ENCODE data around the gene WDR26.
"Not testable (repeated sequence)": the region's sequence is repeated elsewhere in the genome, so short reads cannot be mapped to it uniquely, and the experiment has no call there.

The WDR26 gene

GRCh38 chr1:224343679-224344078 lies 90.9 kb downstream of the WDR26 start:
- H4K20me1 ChIP-seq (ENCODE audit: control insufficient read depth, insufficient read depth, low read depth, low read length), result no peaks in the 10 kb centered on the region
- no peaks in the 10 kb centered on the region for H3K9me2 ChIP-seq (replicated peaks; ENCODE audit: control insufficient read depth, low read length)
- H3K4me2 ChIP-seq (ENCODE audit: low read length), result no peak overlapping the region
- no peaks in the 10 kb centered on the region for H3K4me1 ChIP-seq (ENCODE audit: control insufficient read depth, low read length)
- no peak overlapping the region for H3K4me3 ChIP-seq (ENCODE audit: low read length)
- peaks cover 14% of the 10 kb centered on the region for H3K27me3 ChIP-seq (ENCODE audit: control insufficient read depth, low read length)
- H3K9me3 ChIP-seq (ENCODE audit: control insufficient read depth, insufficient read depth, low read length), result peaks cover 21% of the 10 kb centered on the region; the same call in 1 of the 2 replicates
- H3K36me3 ChIP-seq (ENCODE audit: control insufficient read depth, low read length), result no peaks in the 10 kb centered on the region
- no peaks in the 10 kb centered on the region for H3F3A ChIP-seq (ENCODE audit: control insufficient read depth, insufficient read depth)
- no peak for TF ChIP-seq EZH2phosphoT487 (IDR thresholded peaks at IDR 0.05; ENCODE audit: borderline replicate concordance, low read length)
- no peak for TF ChIP-seq CTCF (IDR thresholded peaks at IDR 0.05; ENCODE audit: low read depth, low read length, poor library complexity, severe bottlenecking)
- no peak overlapping the region for H3K27ac ChIP-seq (ENCODE audit: low read depth, low read length)
- H3K79me2 ChIP-seq (ENCODE audit: control insufficient read depth, low read length), result no peaks in the 10 kb centered on the region

- H3K4me1 ChIP-seq (ENCODE audit: control insufficient read depth, low read length); H3K36me3 ChIP-seq (ENCODE audit: control insufficient read depth, low read length); H3K27ac ChIP-seq (ENCODE audit: low read depth, low read length); H3K9me2 ChIP-seq (replicated peaks; ENCODE audit: control insufficient read depth, low read length); H3K79me2 ChIP-seq (ENCODE audit: control insufficient read depth, low read length); H4K20me1 ChIP-seq (ENCODE audit: control insufficient read depth, insufficient read depth, low read depth, low read length); H3F3A ChIP-seq (ENCODE audit: control insufficient read depth, insufficient read depth): not testable (repeated sequence)
- peaks cover 11% of the 10 kb centered on the region for H3K27me3 ChIP-seq (ENCODE audit: control insufficient read depth, low read length)
- H3K4me3 ChIP-seq (ENCODE audit: low read length), result peak overlapping the region; percentile 68
- H3K9me3 ChIP-seq (ENCODE audit: control insufficient read depth, insufficient read depth, low read length), result peaks cover 21% of the 10 kb centered on the region; the same call in 1 of the 2 replicates
- H3K4me2 ChIP-seq (ENCODE audit: low read length), result peak overlapping the region; percentile 68
Observed at GRCh38 chr1:224340453-224341384, 93.9 kb downstream of the WDR26 start.

- H3K4me3 ChIP-seq (ENCODE audit: low read length), result no peak overlapping the region
- no peak overlapping the region for H3K27ac ChIP-seq (ENCODE audit: low read depth, low read length)
- H3F3A ChIP-seq (ENCODE audit: control insufficient read depth, insufficient read depth), result no peaks in the 10 kb centered on the region
- H3K9me2 ChIP-seq (replicated peaks; ENCODE audit: control insufficient read depth, low read length), result no peaks in the 10 kb centered on the region
- peaks cover 11% of the 10 kb centered on the region for H3K27me3 ChIP-seq (ENCODE audit: control insufficient read depth, low read length)
- no peaks in the 10 kb centered on the region for H3K36me3 ChIP-seq (ENCODE audit: control insufficient read depth, low read length)
- no peak for TF ChIP-seq EZH2phosphoT487 (IDR thresholded peaks at IDR 0.05; ENCODE audit: borderline replicate concordance, low read length)
- no peak for TF ChIP-seq CTCF (IDR thresholded peaks at IDR 0.05; ENCODE audit: low read depth, low read length, poor library complexity, severe bottlenecking)
- no peaks in the 10 kb centered on the region for H3K79me2 ChIP-seq (ENCODE audit: control insufficient read depth, low read length)
- H3K4me1 ChIP-seq (ENCODE audit: control insufficient read depth, low read length), result peaks cover 3% of the 10 kb centered on the region
- peaks cover 18% of the 10 kb centered on the region; the same call in 1 of the 2 replicates for H3K9me3 ChIP-seq (ENCODE audit: control insufficient read depth, insufficient read depth, low read length)
- no peak overlapping the region for H3K4me2 ChIP-seq (ENCODE audit: low read length)
- no peaks in the 10 kb centered on the region for H4K20me1 ChIP-seq (ENCODE audit: control insufficient read depth, insufficient read depth, low read depth, low read length)
Observed at GRCh38 chr1:224339442-224340033, 95.1 kb downstream of the WDR26 start.
